PC-3 (cell line): ENCODE measurements around the gene ARHGEF16.

Experiments
- CTCF ChIP-seq: fragments of 300-600 bp; sonication (generic); conservative IDR thresholded peaks from 2 replicates; pipeline ENCODE4 v1.5.1; 2017; ENCODE audit warnings: antibody characterized with exemption, low read depth, mild to moderate bottlenecking, low read length
- EZH2phosphoT487 ChIP-seq: fragments of 300-600 bp; sonication (generic); IDR thresholded peaks from 2 replicates; pipeline ENCODE4 v1.6.1; 2018; ENCODE audit warnings: mild to moderate bottlenecking, antibody characterized with exemption, low read length, borderline replicate concordance

DNA sequence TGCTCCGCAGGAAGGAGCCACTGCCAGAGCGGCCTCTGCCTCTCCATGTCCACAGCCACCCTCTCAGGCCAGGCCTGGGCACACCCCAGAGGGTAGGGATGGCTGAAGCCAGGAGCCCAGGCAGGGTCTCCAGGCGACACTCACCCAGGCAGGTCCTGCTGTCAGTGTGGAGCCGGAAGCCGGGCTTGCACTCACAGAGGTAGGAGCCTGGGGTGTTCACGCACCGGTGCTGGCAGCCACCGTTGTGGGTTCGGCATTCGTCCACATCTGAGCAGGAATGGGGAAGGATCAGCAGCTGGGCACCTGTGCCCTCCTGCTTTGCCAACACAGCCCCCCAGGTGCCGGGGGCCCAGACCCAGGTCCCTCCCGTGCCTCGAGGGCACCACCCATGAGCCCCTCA, 69.5 kb downstream of the ARHGEF16 start:
- TF ChIP-seq CTCF = no peak
- TF ChIP-seq EZH2phosphoT487 = no peak
